Osteoblast (primary cell): ENCODE data around the gene DIO3. TPM values are rescaled to one million over a fixed set of nuclear protein-coding genes. Genes with fewer than 3 reads are reported as not detected.

Source experiments
- total RNA-seq: library from RNA; depleted of rRNA; stranded (reverse); fragments of >200 nt; gene quantifications from 2 replicates; pipeline ENCODE4 v1.2.3, GENCODE V29; 2012

DIO3 gene
- total RNA-seq, 1 donor = not detected

Other genes with a start within 250 kb of the DIO3 start
- gene PPP2R5C, start 200.2 kb downstream of the DIO3 start, total RNA-seq = 101 and 111 TPM in 2 replicates